K562 (cell line): ENCODE results near the gene HNRNPF. TPM values are rescaled to one million over a fixed set of nuclear protein-coding genes. Genes with fewer than 3 reads are reported as not detected.

Experiments used
- CBX1 ChIP-seq: sonication (generic); IDR thresholded peaks from 2 replicates; pipeline ENCODE4 v1.6.1; 2016; ENCODE audit warnings: antibody characterized with exemption, low read depth, mild to moderate bottlenecking
- E2F3 ChIP-seq: fragments of 250-450 bp; sonication (Bioruptor Pico); IDR thresholded peaks from 2 replicates; pipeline ENCODE4 v1.4.0; 2020; ENCODE audit warnings: mild to moderate bottlenecking
- ERF ChIP-seq: fragments of 450-650 bp; formaldehyde crosslinking; IDR thresholded peaks from 2 replicates; pipeline ENCODE4 v1.4.0; 2020; ENCODE audit warnings: mild to moderate bottlenecking, mixed read lengths
- ESRRA ChIP-seq: fragments of 450-650 bp; IDR thresholded peaks from 2 replicates; pipeline ENCODE4 v1.6.1; 2014; ENCODE audit warnings: low read depth, mild to moderate bottlenecking, moderate library complexity, borderline replicate concordance
- HCFC1 ChIP-seq: IDR thresholded peaks from 2 replicates; pipeline ENCODE4 v1.6.1; 2012; ENCODE audit warnings: low read depth, low read length, improper control_type of control experiment
- KAT7 ChIP-seq: sonication (generic); formaldehyde crosslinking; IDR thresholded peaks from 2 replicates; pipeline ENCODE4 v1.8.0; 2022; ENCODE audit warnings: missing genetic modification reagents, mild to moderate bottlenecking, borderline replicate concordance
- KLF6 ChIP-seq: fragments of 250-450 bp; sonication (Bioruptor Pico); IDR thresholded peaks from 2 replicates; pipeline ENCODE4 v1.4.0; 2020; ENCODE audit warnings: mild to moderate bottlenecking, moderate library complexity, borderline replicate concordance
- NCOA2 ChIP-seq, 2 experiments: fragments of 450-650 bp; IDR thresholded peaks; 2 replicates each; pipeline ENCODE4 v1.6.1; 2018; ENCODE audit warnings: mild to moderate bottlenecking in 2 of 2, moderate library complexity in 1 of 2; ENCODE audit not compliant: partially characterized antibody in 2 of 2
- SMAD4 ChIP-seq: fragments of 250-450 bp; sonication (Bioruptor Pico); conservative IDR thresholded peaks from 2 replicates; pipeline ENCODE4 v1.8.0; 2021; ENCODE audit warnings: inconsistent platforms, mild to moderate bottlenecking, moderate library complexity
- TCFL5 ChIP-seq: fragments of 250-450 bp; sonication (Bioruptor Pico); conservative IDR thresholded peaks from 2 replicates; pipeline ENCODE4 v1.6.1; 2021; ENCODE audit warnings: mild to moderate bottlenecking, moderate library complexity, matching md5 sums
- TRIM28 ChIP-seq: fragments of 450-650 bp; IDR thresholded peaks from 2 replicates; pipeline ENCODE4 v1.6.1; 2017
- ZFP36 ChIP-seq: fragments of 150-350 bp; IDR thresholded peaks from 2 replicates; pipeline ENCODE4 v1.6.1; 2018; ENCODE audit warnings: low read length, low read depth; ENCODE audit not compliant: partially characterized antibody
- ZKSCAN3 ChIP-seq: fragments of 250-450 bp; sonication (Bioruptor Pico); IDR thresholded peaks from 2 replicates; pipeline ENCODE4 v1.4.0; 2020
- ZNF175 ChIP-seq: fragments of 200-800 bp; sonication (Bioruptor generic); IDR thresholded peaks from 2 replicates; pipeline ENCODE4 v1.6.1; 2016; ENCODE audit warnings: low read depth, mild to moderate bottlenecking, missing genetic modification characterization, missing compliant biosample characterization
- ZNF217 ChIP-seq: sonication (generic); formaldehyde crosslinking; IDR thresholded peaks from 2 replicates; pipeline ENCODE4 v1.8.0; 2022; ENCODE audit warnings: mild to moderate bottlenecking, missing genetic modification reagents
- ZNF76 ChIP-seq: fragments of 250-450 bp; sonication (Bioruptor Pico); IDR thresholded peaks from 2 replicates; pipeline ENCODE4 v1.4.0; 2020; ENCODE audit warnings: mild to moderate bottlenecking, moderate library complexity, borderline replicate concordance
- ZNF830 ChIP-seq: fragments of 250-450 bp; sonication (Bioruptor Pico); IDR thresholded peaks from 2 replicates; pipeline ENCODE4 v1.5.0; 2021; ENCODE audit warnings: mild to moderate bottlenecking
- ZSCAN29 ChIP-seq: fragments of 450-650 bp; IDR thresholded peaks from 2 replicates; pipeline ENCODE4 v1.6.1; 2017
- polyA plus RNA-seq, 8 experiments: library from polyadenylated mRNA; depleted of rRNA in 4 of 8; stranded (reverse) in 5 of 8; unstranded in 3 of 8; fragments of >200 nt; fragmentation: Nextera tagmentation in 2 of 8; fragmentation: Illumina TruSeq in 1 of 8; extraction: Ambion mirVana in 2 of 8; extraction: Trizol in 1 of 8; gene quantifications; 2 replicates each; pipeline versions ENCODE4 v1.2.1 to v1.2.3, GENCODE V29; 2011 to 2014; ENCODE audit warnings: inconsistent platforms in 1 of 8, missing spikeins in 1 of 8
- total RNA-seq, 7 experiments: library from RNA; depleted of rRNA in 6 of 7; stranded (reverse); fragments of >200 nt in 6 of 7; fragmentation: Illumina TruSeq in 2 of 7; extraction: Trizol in 2 of 7; gene quantifications; 2 replicates each; pipeline versions ENCODE4 v1.2.1 to v1.2.3, GENCODE V29; 2011 to 2021; ENCODE audit warnings: low replicate concordance in 1 of 7
- TF ChIP-seq, protein P1 (sequence below): fragments of 250-450 bp; sonication (Bioruptor Pico); IDR thresholded peaks from 2 replicates; pipeline ENCODE4 v1.8.0; 2021; ENCODE audit warnings: moderate library complexity, mild to moderate bottlenecking, inconsistent platforms
- TF ChIP-seq, protein P2 (sequence below): sonication (generic); formaldehyde crosslinking; IDR thresholded peaks from 2 replicates; pipeline ENCODE4 v1.8.0; 2022; ENCODE audit warnings: missing genetic modification reagents, mild to moderate bottlenecking, borderline replicate concordance
- TF ChIP-seq, protein P3 (sequence below): fragments of 450-650 bp; IDR thresholded peaks from 2 replicates; pipeline ENCODE4 v1.6.1; 2017; ENCODE audit warnings: antibody characterized with exemption, mild to moderate bottlenecking

The HNRNPF gene
- total and polyA plus RNA-seq, 9 of the 15 experiments (the other 6 are each of a cell fraction or from before 2014, with no cell fraction given): 192 to 489 (median 416) TPM

DNA sequence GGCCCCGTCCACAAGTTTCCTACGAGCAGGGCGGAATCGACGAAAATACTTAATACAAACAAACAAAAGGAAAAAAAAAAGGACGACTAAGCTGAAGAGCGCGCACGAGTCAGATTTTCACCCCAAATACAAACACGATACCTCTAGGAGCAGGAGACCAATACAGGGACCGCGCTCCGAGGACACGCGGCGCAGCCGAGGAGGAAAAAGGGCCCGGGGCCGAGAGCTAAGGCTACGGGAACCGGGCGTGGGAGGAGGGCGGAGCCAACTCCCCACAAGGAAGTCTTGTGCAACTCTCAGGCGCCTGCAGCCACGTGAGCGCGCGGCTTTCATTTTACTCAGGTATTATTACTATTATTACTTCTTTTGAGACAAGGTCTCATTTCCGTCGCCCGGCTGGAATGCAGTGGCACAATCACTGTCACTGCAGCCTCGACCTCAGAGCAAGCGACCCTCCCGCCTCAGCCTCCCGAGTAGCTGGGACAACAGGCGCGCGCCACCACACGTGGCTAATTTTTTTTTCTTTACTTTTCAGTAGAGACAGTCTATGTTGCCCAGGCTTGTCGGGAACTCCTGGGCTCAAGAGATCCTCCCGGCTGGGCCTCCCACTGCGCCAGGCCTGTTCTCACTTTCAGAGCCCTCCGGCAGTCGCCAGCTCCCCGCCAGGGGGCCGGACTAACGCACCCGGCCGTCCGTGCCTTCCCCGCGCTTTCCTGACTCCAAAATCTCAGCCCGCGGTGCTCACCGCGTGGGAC, 1.2 kb downstream of the HNRNPF start (continued):
- peak; percentile 45; the same call in 1 of the 2 replicates for TF ChIP-seq CBX1
- peak; percentile 78 for TF ChIP-seq E2F3
- no peak for TF ChIP-seq KLF6 (CRISPR knock-in tag)
- no peak for TF ChIP-seq NCOA2 (IDR thresholded peaks at IDR 0.05; ENCODE audit: partially characterized antibody in 2 of 2)
- no peak for TF ChIP-seq ZNF830 (CRISPR knock-in tag)
- peak; percentile 19 for TF ChIP-seq ZFP36
- TF ChIP-seq SMAD4 (CRISPR knock-in tag): peak; percentile 89
- TF ChIP-seq ZNF217 (CRISPR knock-in tag): no peak
- TF ChIP-seq, protein P1, sequence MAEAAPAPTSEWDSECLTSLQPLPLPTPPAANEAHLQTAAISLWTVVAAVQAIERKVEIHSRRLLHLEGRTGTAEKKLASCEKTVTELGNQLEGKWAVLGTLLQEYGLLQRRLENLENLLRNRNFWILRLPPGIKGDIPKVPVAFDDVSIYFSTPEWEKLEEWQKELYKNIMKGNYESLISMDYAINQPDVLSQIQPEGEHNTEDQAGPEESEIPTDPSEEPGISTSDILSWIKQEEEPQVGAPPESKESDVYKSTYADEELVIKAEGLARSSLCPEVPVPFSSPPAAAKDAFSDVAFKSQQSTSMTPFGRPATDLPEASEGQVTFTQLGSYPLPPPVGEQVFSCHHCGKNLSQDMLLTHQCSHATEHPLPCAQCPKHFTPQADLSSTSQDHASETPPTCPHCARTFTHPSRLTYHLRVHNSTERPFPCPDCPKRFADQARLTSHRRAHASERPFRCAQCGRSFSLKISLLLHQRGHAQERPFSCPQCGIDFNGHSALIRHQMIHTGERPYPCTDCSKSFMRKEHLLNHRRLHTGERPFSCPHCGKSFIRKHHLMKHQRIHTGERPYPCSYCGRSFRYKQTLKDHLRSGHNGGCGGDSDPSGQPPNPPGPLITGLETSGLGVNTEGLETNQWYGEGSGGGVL: no peak
- TF ChIP-seq ERF (CRISPR knock-in tag): no peak; the same call in 1 of the 2 replicates
- TF ChIP-seq, protein P2, sequence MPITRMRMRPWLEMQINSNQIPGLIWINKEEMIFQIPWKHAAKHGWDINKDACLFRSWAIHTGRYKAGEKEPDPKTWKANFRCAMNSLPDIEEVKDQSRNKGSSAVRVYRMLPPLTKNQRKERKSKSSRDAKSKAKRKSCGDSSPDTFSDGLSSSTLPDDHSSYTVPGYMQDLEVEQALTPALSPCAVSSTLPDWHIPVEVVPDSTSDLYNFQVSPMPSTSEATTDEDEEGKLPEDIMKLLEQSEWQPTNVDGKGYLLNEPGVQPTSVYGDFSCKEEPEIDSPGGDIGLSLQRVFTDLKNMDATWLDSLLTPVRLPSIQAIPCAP (CRISPR knock-in tag): no peak
- TF ChIP-seq ZKSCAN3 (CRISPR knock-in tag): 0 out of 2 replicates have a peak, but pooled peaks have one; percentile 21
- TF ChIP-seq ZNF175 (CRISPR knock-in tag): 0 out of 2 replicates have a peak, but pooled peaks have one; percentile 19
- peak; percentile 48; the same call in 1 of the 2 replicates for TF ChIP-seq HCFC1
- TF ChIP-seq ZNF76 (CRISPR knock-in tag): no peak
- no peak for TF ChIP-seq TCFL5 (CRISPR knock-in tag)
- 0 out of 2 replicates have a peak, but pooled peaks have one; percentile 23 for TF ChIP-seq ZSCAN29
- peak; percentile 50; the same call in 1 of the 2 replicates for TF ChIP-seq KAT7 (CRISPR knock-in tag)
- TF ChIP-seq, protein P3, sequence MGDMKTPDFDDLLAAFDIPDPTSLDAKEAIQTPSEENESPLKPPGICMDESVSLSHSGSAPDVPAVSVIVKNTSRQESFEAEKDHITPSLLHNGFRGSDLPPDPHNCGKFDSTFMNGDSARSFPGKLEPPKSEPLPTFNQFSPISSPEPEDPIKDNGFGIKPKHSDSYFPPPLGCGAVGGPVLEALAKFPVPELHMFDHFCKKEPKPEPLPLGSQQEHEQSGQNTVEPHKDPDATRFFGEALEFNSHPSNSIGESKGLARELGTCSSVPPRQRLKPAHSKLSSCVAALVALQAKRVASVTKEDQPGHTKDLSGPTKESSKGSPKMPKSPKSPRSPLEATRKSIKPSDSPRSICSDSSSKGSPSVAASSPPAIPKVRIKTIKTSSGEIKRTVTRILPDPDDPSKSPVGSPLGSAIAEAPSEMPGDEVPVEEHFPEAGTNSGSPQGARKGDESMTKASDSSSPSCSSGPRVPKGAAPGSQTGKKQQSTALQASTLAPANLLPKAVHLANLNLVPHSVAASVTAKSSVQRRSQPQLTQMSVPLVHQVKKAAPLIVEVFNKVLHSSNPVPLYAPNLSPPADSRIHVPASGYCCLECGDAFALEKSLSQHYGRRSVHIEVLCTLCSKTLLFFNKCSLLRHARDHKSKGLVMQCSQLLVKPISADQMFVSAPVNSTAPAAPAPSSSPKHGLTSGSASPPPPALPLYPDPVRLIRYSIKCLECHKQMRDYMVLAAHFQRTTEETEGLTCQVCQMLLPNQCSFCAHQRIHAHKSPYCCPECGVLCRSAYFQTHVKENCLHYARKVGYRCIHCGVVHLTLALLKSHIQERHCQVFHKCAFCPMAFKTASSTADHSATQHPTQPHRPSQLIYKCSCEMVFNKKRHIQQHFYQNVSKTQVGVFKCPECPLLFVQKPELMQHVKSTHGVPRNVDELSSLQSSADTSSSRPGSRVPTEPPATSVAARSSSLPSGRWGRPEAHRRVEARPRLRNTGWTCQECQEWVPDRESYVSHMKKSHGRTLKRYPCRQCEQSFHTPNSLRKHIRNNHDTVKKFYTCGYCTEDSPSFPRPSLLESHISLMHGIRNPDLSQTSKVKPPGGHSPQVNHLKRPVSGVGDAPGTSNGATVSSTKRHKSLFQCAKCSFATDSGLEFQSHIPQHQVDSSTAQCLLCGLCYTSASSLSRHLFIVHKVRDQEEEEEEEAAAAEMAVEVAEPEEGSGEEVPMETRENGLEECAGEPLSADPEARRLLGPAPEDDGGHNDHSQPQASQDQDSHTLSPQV: no peak
- no peak; the same call in 1 of the 2 replicates for TF ChIP-seq ESRRA
- TF ChIP-seq TRIM28: peak; percentile 88
